ENCODE results near the gene DGKD. TPM values are rescaled to one million over a fixed set of nuclear protein-coding genes. Genes with fewer than 3 reads are reported as not detected.
A peak's percentile ranks its signal among the peaks of the same experiment; 100 is the strongest.

DGKD gene
- total RNA-seq, 4 donors from 2014 or later, result 9.1 to 21.9 (median 17.8) TPM

GRCh38 chr2:233441161-233442027, 87.1 kb downstream of the DGKD start:
- WGBS, 2 donors (ENCODE audit: low coverage in 1 of 2), result 90 to 95% methylated on average over 4 to 8 of the region's 26 CpGs
- no peaks in the 10 kb centered on the region for H3K27me3 ChIP-seq
- TF ChIP-seq EP300 (IDR thresholded peaks at IDR 0.05) (no peak), POLR2AphosphoS5 (IDR thresholded peaks at IDR 0.05) (no peak), CTCF (IDR thresholded peaks at IDR 0.05) (no peak), POLR2A (IDR thresholded peaks at IDR 0.05) (no peak)
- H3K27ac ChIP-seq, result no peak overlapping the region
- H3K4me3 ChIP-seq, result no peak overlapping the region
- no peaks in the 10 kb centered on the region for H3K9me3 ChIP-seq
- no peak for ATAC-seq
- H3K4me1 ChIP-seq, result peaks cover 0 to 10% (median 0%) of the 10 kb centered on the region in 3 donors
- peaks cover 0 to 80% of the 10 kb centered on the region in 2 donors for H3K36me3 ChIP-seq

- peaks cover 0 to 10% (median 0%) of the 10 kb centered on the region in 3 donors for H3K4me1 ChIP-seq
Observed at GRCh38 chr2:233442028-233442310, 87.7 kb downstream of the DGKD start.

GRCh38 chr2:233443511-233444183, 89.4 kb downstream of the DGKD start:
- TF ChIP-seq CTCF (IDR thresholded peaks at IDR 0.05), result peak in 3 of 4 experiments; percentile 86 to 92 (median 90)
- no peak for TF ChIP-seq POLR2A (IDR thresholded peaks at IDR 0.05)
- Histone ChIP-seq H3K9me3 (no peaks in the 10 kb centered on the region), H3K36me3 (peaks cover 0 to 80% of the 10 kb centered on the region in 2 donors), H3K27ac (peak overlapping the region in 1 of 4 donors; percentile 31), H3K27me3 (no peaks in the 10 kb centered on the region), H3K4me3 (no peak overlapping the region), H3K4me1 (peaks cover 0 to 10% (median 0%) of the 10 kb centered on the region in 3 donors)
- peak; percentile 78 for ATAC-seq
- 44 to 47% methylated on average over 7 to 18 of the region's 18 CpGs for WGBS, 2 donors (ENCODE audit: low coverage in 1 of 2)

More at GRCh38 chr2:233442028-233442310, 87.7 kb downstream of the DGKD start:
- TF ChIP-seq POLR2A (IDR thresholded peaks at IDR 0.05), result no peak
- TF ChIP-seq POLR2AphosphoS5 (IDR thresholded peaks at IDR 0.05), result no peak
- TF ChIP-seq CTCF (IDR thresholded peaks at IDR 0.05), result no peak
- TF ChIP-seq EP300 (IDR thresholded peaks at IDR 0.05), result no peak
- no peak for ATAC-seq
- Histone ChIP-seq H3K4me3 (no peak overlapping the region), H3K36me3 (peaks cover 0 to 80% of the 10 kb centered on the region in 2 donors), H3K27me3 (no peaks in the 10 kb centered on the region), H3K27ac (no peak overlapping the region), H3K9me3 (no peaks in the 10 kb centered on the region)
- WGBS, 2 donors (ENCODE audit: low coverage in 1 of 2), result 60% methylated on average over 1 of the region's 4 CpGs; no CpG with 5 or more reads in 1 of the 2 donors

GRCh38 chr2:233444501-233444900, 90.2 kb downstream of the DGKD start:
- H3K9me3 ChIP-seq, result no peaks in the 10 kb centered on the region
- WGBS, 2 donors (ENCODE audit: low coverage in 1 of 2), result 93% methylated on average over 3 of the region's 11 CpGs; no CpG with 5 or more reads in 1 of the 2 donors
- ATAC-seq, result no peak
- H3K27ac ChIP-seq, result no peak overlapping the region
- peaks cover 0 to 80% of the 10 kb centered on the region in 2 donors for H3K36me3 ChIP-seq
- no peak overlapping the region for H3K4me3 ChIP-seq
- H3K27me3 ChIP-seq, result no peaks in the 10 kb centered on the region
- H3K4me1 ChIP-seq, result peaks cover 0 to 17% (median 0%) of the 10 kb centered on the region in 3 donors
- TF ChIP-seq POLR2AphosphoS5 (IDR thresholded peaks at IDR 0.05) (no peak), CTCF (IDR thresholded peaks at IDR 0.05) (no peak)

All from gastroesophageal sphincter (tissue), 4 donors.